Measurements from ENCODE around the gene ZGPAT.

DNA sequence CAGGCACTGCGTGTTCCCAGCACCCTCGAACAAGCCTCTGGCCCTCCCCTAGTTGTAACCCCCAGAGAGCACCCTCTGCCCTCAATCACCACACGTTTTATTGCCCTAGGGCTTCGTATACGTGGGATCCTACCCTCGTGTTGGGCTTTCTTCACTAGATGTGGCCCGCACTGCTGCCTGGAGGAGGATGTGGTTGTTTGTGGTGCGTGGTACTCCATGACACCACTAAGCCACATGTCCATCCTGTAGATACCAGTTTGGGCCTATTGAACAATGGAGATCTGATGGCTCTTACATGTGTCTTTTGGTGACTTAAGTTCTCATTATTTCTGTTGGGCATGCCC, 48.8 kb downstream of the ZGPAT start:
- no peak for TF ChIP-seq POLR2AphosphoS5 (IDR thresholded peaks at IDR 0.05; ENCODE audit: borderline replicate concordance, low read depth, low read length)
- TF ChIP-seq EZH2 (IDR thresholded peaks at IDR 0.05) = no peak
- no peak for TF ChIP-seq FOXP2 (optimal IDR thresholded peaks at IDR 0.05; ENCODE audit: control extremely low read depth, extremely low read length, insufficient read depth)

All from SK-N-MC (cell line).